Fibroblast of lung (primary cell): ENCODE measurements around the gene BLCAP.
"Not testable (repeated sequence)": the region's sequence is repeated elsewhere in the genome, so short reads cannot be mapped to it uniquely, and the experiment has no call there.

Experiments used
- CTCF ChIP-seq, 2 donors: IDR thresholded peaks in 1 of 2; conservative IDR thresholded peaks in 1 of 2; 1 replicate in 1 of 2; 2 replicates in 1 of 2; pipeline ENCODE4 v1.5.1; 2011 to 2012; ENCODE audit warnings: low read length in 2 of 2, control low read depth in 1 of 2, inconsistent platforms in 1 of 2, low read depth in 1 of 2, mild to moderate bottlenecking in 1 of 2
- EZH2 ChIP-seq: IDR thresholded peaks from 2 replicates; pipeline ENCODE4 v1.5.1; 2012; ENCODE audit warnings: low read length, control low read depth, mild to moderate bottlenecking; ENCODE audit errors: missing control alignments

GRCh38 chr20:37551660-37552059 lies 24.0 kb upstream of the BLCAP start:
- not testable (repeated sequence) for TF ChIP-seq CTCF (conservative IDR thresholded peaks at IDR 0.05 in 1 of 2, IDR thresholded peaks at IDR 0.05 in 1 of 2; ENCODE audit: low read depth in 1 of 2, low read length in 2 of 2); EZH2
